NT2/D1 (cell line): ENCODE data around the gene BSN.

Experiments used
- YY1 ChIP-seq: IDR thresholded peaks from 2 replicates; pipeline ENCODE4 v1.6.1; 2011; ENCODE audit not compliant: insufficient read length, insufficient read depth
- ZNF274 ChIP-seq: IDR thresholded peaks from 2 replicates; pipeline ENCODE4 v1.6.1; 2011; ENCODE audit warnings: mild to moderate bottlenecking, low read depth, low read length

DNA sequence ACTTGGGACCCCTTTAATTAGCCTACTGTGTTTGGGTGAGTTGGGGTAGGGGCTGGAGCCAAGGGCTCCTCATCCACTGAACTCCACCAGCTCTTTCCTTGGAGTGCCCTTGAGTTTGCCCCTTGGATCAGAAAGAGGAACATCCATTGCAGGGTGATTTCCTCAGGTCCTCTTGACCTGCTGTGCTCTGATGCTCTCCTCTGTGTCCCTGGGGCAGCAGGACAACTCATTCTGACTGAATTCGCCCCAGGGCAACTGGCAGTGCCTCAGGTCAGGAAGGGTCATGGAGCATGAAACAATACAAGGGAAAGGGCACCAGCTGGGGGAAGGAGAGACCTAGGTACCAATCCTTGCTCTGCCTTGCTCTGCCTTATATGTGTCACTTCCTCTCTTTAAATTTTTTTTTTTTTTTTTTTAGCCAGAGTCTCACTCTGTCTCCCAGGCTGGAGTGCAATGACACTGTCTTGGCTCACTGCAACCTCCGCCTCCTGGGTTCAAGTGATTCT, 47.8 kb downstream of the BSN start:
- TF ChIP-seq ZNF274 (no peak), YY1 (no peak)
